Ovary (tissue), 3 donors: ENCODE measurements around the gene KCNJ12.
"Not testable (repeated sequence)": the region's sequence is repeated elsewhere in the genome, so short reads cannot be mapped to it uniquely, and the experiment has no call there.

ENCODE experiments used
- EP300 ChIP-seq: sonication (generic); formaldehyde crosslinking; IDR thresholded peaks from one replicate; pipeline ENCODE4 v1.6.1; 2017; ENCODE audit warnings: antibody characterized with exemption
- POLR2A ChIP-seq: fragments of 450-650 bp; IDR thresholded peaks from one replicate; pipeline ENCODE4 v1.6.1; 2017; ENCODE audit warnings: antibody characterized with exemption, mild to moderate bottlenecking, moderate library complexity
- TF ChIP-seq, protein P1 (sequence below), 3 donors: fragments of 450-650 bp in 2 of 3; fragments of 200-600 bp in 1 of 3; IDR thresholded peaks; one replicate each; pipeline versions ENCODE4 v1.5.1 to v1.8.0; 2016 to 2022; ENCODE audit warnings: antibody characterized with exemption in 3 of 3, mild to moderate bottlenecking in 1 of 3
- donor health status: DM: no; HTN: no; CAD: no.

DNA sequence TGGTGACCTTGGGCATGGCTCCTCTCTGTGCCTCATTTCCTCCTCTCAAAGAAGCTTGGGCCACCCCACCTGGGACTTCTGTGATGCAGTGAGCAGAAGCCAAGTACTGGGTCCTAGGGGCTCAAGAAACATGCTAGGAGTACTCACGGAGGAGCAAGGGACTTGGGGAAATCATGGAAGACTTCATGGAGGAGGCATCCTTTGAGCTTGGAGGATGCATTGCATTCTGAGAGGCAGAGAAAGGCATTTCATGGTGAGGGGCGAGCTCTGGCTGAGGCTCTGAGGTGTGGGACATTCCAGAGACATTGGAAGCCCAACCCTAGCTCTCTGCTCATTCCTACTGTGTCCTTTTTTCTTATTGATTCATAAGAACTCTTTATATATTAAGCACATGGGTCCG lies 26.8 kb downstream of the KCNJ12 start:
- TF ChIP-seq, protein P1, sequence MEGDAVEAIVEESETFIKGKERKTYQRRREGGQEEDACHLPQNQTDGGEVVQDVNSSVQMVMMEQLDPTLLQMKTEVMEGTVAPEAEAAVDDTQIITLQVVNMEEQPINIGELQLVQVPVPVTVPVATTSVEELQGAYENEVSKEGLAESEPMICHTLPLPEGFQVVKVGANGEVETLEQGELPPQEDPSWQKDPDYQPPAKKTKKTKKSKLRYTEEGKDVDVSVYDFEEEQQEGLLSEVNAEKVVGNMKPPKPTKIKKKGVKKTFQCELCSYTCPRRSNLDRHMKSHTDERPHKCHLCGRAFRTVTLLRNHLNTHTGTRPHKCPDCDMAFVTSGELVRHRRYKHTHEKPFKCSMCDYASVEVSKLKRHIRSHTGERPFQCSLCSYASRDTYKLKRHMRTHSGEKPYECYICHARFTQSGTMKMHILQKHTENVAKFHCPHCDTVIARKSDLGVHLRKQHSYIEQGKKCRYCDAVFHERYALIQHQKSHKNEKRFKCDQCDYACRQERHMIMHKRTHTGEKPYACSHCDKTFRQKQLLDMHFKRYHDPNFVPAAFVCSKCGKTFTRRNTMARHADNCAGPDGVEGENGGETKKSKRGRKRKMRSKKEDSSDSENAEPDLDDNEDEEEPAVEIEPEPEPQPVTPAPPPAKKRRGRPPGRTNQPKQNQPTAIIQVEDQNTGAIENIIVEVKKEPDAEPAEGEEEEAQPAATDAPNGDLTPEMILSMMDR (IDR thresholded peaks at IDR 0.05) = not testable (repeated sequence)
- not testable (repeated sequence) for TF ChIP-seq POLR2A, EP300
